Measurements from ENCODE around the gene PES1. TPM values are rescaled to one million over a fixed set of nuclear protein-coding genes. Genes with fewer than 3 reads are reported as not detected.
A peak's percentile ranks its signal among the peaks of the same experiment; 100 is the strongest.

Gene PES1
- total RNA-seq, 4 donors from 2014 or later: 36.6 to 62.4 (median 47.9) TPM

GRCh38 chr22:30605449-30606110, 13.9 kb upstream of the PES1 start:
- 37 to 38% methylated on average over 9 of the region's 9 CpGs for WGBS, 2 donors
- H3K4me1 ChIP-seq: peaks cover 19% of the 10 kb centered on the region in 2 donors
- H3K9me3 ChIP-seq: no peaks in the 10 kb centered on the region
- DNase-seq: peak; percentile 18 to 33
- H3K4me3 ChIP-seq (replicated peaks in 1 of 3): peak overlapping the region in 1 of 3 donors; percentile 36
- peak overlapping the region in 1 of 3 donors; percentile 85 for H3K27ac ChIP-seq
- intact Hi-C loops (cut with DNase I): no loop called here
- peak; percentile 16 to 58 (median 36) for TF ChIP-seq CTCF (IDR thresholded peaks at IDR 0.05)
- TF ChIP-seq POLR2A (IDR thresholded peaks at IDR 0.05): no peak
- H3K36me3 ChIP-seq: no peaks in the 10 kb centered on the region
- H3K27me3 ChIP-seq: no peaks in the 10 kb centered on the region

GRCh38 chr22:30604723-30605122, 13.0 kb upstream of the PES1 start:
- intact Hi-C loops (cut with DNase I): no loop called here

DNA sequence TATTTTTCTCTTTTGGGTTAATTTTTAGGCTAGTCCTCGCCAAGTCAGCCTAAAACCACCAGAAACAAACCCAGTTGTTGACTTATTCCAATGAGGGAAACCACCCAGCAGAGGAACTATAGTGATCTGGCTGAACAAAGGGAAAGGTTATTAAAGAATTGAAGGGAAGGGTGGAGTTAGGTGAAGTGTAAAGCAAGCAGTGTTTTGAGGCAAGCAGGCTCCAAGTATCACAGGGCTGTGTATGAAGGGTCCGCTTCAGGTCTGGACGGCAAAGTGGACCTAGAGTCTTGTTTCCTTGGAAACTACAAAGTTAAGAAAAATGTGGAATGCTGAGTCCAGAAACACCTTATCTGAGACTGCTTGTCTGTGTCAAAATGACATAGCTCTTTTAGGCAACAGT, 12.1 kb upstream of the PES1 start:
- Histone ChIP-seq H3K27ac (no peak overlapping the region), H3K27me3 (no peaks in the 10 kb centered on the region), H3K4me1 (peaks cover 19% of the 10 kb centered on the region in 2 donors), H3K9me3 (no peaks in the 10 kb centered on the region), H3K36me3 (no peaks in the 10 kb centered on the region), H3K4me3 (replicated peaks in 1 of 3) (no peak overlapping the region)
- intact Hi-C loops (cut with DNase I): no loop called here
- TF ChIP-seq POLR2A (IDR thresholded peaks at IDR 0.05): no peak
- TF ChIP-seq CTCF (IDR thresholded peaks at IDR 0.05): no peak
- DNase-seq: no peak
- 75% methylated on average over 3 of the region's 3 CpGs for WGBS, 2 donors

More at GRCh38 chr22:30604723-30605122, 13.0 kb upstream of the PES1 start:
- Histone ChIP-seq H3K9me3 (no peaks in the 10 kb centered on the region), H3K36me3 (no peaks in the 10 kb centered on the region), H3K4me1 (peaks cover 19% of the 10 kb centered on the region in 2 donors), H3K27me3 (no peaks in the 10 kb centered on the region), H3K4me3 (replicated peaks in 1 of 3) (no peak overlapping the region), H3K27ac (no peak overlapping the region)
- DNase-seq: no peak
- TF ChIP-seq POLR2A (IDR thresholded peaks at IDR 0.05) (no peak), CTCF (IDR thresholded peaks at IDR 0.05) (no peak)
- WGBS, 2 donors: 91 to 92% methylated on average over 2 of the region's 2 CpGs

DNA sequence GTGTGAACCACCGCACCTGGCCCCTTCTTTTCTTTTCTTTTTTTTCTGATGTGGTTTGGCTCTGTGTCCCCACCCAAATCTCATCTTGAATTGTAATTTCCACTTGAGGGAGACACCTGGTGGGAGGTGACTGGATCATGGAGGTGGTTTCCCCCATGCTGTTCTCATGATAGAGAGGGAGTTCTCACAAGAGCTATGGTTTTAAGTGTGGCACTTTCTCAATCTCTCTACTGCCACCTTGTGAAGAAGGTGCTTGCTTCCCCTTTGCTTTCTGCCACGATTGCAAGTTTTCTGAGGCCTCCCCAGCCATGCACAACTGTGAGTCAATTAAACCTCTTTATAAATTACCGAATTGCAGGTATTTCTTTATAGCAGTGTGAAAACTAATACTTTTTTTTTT, 10.3 kb upstream of the PES1 start:
- TF ChIP-seq CTCF (IDR thresholded peaks at IDR 0.05) (peak in 1 of 6 experiments; percentile 19), POLR2A (IDR thresholded peaks at IDR 0.05) (no peak)
- intact Hi-C loops (cut with DNase I): no loop called here
- no peak for DNase-seq
- no peaks in the 10 kb centered on the region for H3K27me3 ChIP-seq
- H3K27ac ChIP-seq: no peak overlapping the region
- no peaks in the 10 kb centered on the region for H3K36me3 ChIP-seq
- peaks cover 7% of the 10 kb centered on the region in 2 donors for H3K4me1 ChIP-seq
- H3K4me3 ChIP-seq (replicated peaks in 1 of 3): no peak overlapping the region
- H3K9me3 ChIP-seq: no peaks in the 10 kb centered on the region
- WGBS, 2 donors: 56 to 63% methylated on average over 3 of the region's 3 CpGs

DNA sequence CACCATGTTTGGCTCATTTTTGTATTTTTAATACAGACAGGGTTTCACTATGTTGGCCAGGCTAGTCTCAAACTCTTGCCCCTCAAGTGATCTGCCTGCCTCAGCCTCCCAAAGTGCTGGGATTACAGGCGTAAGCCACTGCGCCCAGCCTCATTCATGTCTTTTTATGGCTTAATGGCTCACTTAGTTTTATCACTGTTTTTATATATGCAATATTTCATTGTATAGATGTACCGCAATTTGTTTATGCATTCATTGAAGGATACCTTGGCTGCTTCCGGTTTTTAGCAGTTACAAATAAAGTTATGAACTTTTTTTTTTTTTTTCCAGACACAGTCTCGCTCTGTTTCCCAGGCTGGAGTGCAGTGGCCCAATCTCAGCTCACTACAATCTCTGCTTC, 9.8 kb upstream of the PES1 start:
- Histone ChIP-seq H3K4me1 (peaks cover 7% of the 10 kb centered on the region in 2 donors), H3K36me3 (no peaks in the 10 kb centered on the region), H3K9me3 (no peaks in the 10 kb centered on the region), H3K27ac (no peak overlapping the region), H3K4me3 (replicated peaks in 1 of 3) (no peak overlapping the region), H3K27me3 (no peaks in the 10 kb centered on the region)
- TF ChIP-seq POLR2A (IDR thresholded peaks at IDR 0.05) (no peak), CTCF (IDR thresholded peaks at IDR 0.05) (no peak)
- 90 to 93% methylated on average over 5 of the region's 5 CpGs for WGBS, 2 donors
- DNase-seq: no peak
- intact Hi-C loops (cut with DNase I): no loop called here
